ENCODE data around the gene TMEM273.

DNA sequence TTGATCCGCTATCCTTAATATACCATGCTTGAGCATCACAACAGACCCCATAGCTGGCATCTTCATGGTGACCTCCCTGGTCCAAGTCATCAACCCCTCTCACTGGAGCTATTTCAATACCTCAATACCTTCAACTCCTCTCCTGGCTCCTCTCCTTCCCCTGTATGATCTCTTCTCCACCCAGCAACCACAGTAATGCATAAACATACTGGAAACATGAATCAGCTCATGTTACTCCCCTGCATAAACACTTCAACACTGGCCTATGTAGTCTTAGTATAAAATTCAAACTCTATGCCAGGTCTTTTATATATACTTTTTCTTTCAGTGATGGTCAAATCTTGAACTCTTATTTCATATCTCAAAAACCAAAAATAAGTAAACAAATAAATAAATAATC, 31.8 kb upstream of the TMEM273 start:
- no peak for TF ChIP-seq CEBPB (IDR thresholded peaks at IDR 0.05; ENCODE audit: low read depth)
- no peak for TF ChIP-seq EZH2 (IDR thresholded peaks at IDR 0.05)
- TF ChIP-seq, protein P1, sequence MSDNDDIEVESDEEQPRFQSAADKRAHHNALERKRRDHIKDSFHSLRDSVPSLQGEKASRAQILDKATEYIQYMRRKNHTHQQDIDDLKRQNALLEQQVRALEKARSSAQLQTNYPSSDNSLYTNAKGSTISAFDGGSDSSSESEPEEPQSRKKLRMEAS (IDR thresholded peaks at IDR 0.05): no peak
- TF ChIP-seq CTCF (IDR thresholded peaks at IDR 0.05 in 2 of 3, conservative IDR thresholded peaks at IDR 0.05 in 1 of 3; ENCODE audit: borderline replicate concordance in 1 of 3, insufficient read depth in 1 of 3, low read depth in 2 of 3, low read length in 2 of 3): no peak
- no peak for TF ChIP-seq ZFX (IDR thresholded peaks at IDR 0.05)
- no peak for TF ChIP-seq JUND (IDR thresholded peaks at IDR 0.05)
- no peak for TF ChIP-seq POLR2AphosphoS5 (IDR thresholded peaks at IDR 0.05; ENCODE audit: low read depth, low read length)
- no peak for TF ChIP-seq EZH2phosphoT487 (IDR thresholded peaks at IDR 0.05; ENCODE audit: borderline replicate concordance)
- no peak for TF ChIP-seq ZNF274 (IDR thresholded peaks at IDR 0.05; ENCODE audit: low read depth, low read length)
- TF ChIP-seq, protein P2, sequence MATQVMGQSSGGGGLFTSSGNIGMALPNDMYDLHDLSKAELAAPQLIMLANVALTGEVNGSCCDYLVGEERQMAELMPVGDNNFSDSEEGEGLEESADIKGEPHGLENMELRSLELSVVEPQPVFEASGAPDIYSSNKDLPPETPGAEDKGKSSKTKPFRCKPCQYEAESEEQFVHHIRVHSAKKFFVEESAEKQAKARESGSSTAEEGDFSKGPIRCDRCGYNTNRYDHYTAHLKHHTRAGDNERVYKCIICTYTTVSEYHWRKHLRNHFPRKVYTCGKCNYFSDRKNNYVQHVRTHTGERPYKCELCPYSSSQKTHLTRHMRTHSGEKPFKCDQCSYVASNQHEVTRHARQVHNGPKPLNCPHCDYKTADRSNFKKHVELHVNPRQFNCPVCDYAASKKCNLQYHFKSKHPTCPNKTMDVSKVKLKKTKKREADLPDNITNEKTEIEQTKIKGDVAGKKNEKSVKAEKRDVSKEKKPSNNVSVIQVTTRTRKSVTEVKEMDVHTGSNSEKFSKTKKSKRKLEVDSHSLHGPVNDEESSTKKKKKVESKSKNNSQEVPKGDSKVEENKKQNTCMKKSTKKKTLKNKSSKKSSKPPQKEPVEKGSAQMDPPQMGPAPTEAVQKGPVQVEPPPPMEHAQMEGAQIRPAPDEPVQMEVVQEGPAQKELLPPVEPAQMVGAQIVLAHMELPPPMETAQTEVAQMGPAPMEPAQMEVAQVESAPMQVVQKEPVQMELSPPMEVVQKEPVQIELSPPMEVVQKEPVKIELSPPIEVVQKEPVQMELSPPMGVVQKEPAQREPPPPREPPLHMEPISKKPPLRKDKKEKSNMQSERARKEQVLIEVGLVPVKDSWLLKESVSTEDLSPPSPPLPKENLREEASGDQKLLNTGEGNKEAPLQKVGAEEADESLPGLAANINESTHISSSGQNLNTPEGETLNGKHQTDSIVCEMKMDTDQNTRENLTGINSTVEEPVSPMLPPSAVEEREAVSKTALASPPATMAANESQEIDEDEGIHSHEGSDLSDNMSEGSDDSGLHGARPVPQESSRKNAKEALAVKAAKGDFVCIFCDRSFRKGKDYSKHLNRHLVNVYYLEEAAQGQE (IDR thresholded peaks at IDR 0.05; ENCODE audit: low read depth): no peak
- no peak for TF ChIP-seq POLR2A (IDR thresholded peaks at IDR 0.05; ENCODE audit: borderline replicate concordance, extremely low read depth, insufficient read depth, insufficient read length)
- TF ChIP-seq CBX3 (IDR thresholded peaks at IDR 0.05; ENCODE audit: low read depth): no peak
- TF ChIP-seq ELF1 (IDR thresholded peaks at IDR 0.05; ENCODE audit: borderline replicate concordance, low read depth): no peak
